Prostate gland (tissue), 2 donors: Measurements from ENCODE around the gene MYH9. TPM values are rescaled to one million over a fixed set of nuclear protein-coding genes. Genes with fewer than 3 reads are reported as not detected.

ENCODE experiments used
- DNase-seq: peaks from one replicate; pipeline ENCODE4 v3.0.0-alpha.2; 2019; ENCODE audit warnings: low spot score
- H3K27ac ChIP-seq, 2 donors: fragments of 200-600 bp; sonication (generic); 2 replicates each; pipeline ENCODE4 v1.5.1; 2017 to 2019
- H3K27me3 ChIP-seq: fragments of 200-600 bp; sonication (generic); replicated peaks from 2 replicates; pipeline ENCODE4 v1.5.1; 2019; ENCODE audit not compliant: insufficient read depth
- H3K36me3 ChIP-seq, 2 donors: fragments of 200-600 bp; sonication (generic); 1 replicate in 1 of 2; 2 replicates in 1 of 2; pipeline versions ENCODE4 v1.5.1 to v1.8.1; 2017 to 2019
- H3K4me1 ChIP-seq: fragments of 200-600 bp; sonication (generic); replicated peaks from 2 replicates; pipeline ENCODE4 v1.5.1; 2019
- H3K4me3 ChIP-seq, 2 donors: fragments of 200-600 bp; sonication (generic); 2 replicates each; pipeline ENCODE4 v1.5.1; 2017 to 2019
- H3K9me3 ChIP-seq: fragments of 200-600 bp; sonication (generic); 2 replicates; pipeline ENCODE4 v1.5.1; 2017
- POLR2A ChIP-seq: fragments of 450-650 bp; IDR thresholded peaks from one replicate; pipeline ENCODE4 v1.6.1; 2016; ENCODE audit warnings: antibody characterized with exemption, mild to moderate bottlenecking
- POLR2AphosphoS5 ChIP-seq: sonication (generic); formaldehyde crosslinking; IDR thresholded peaks from one replicate; pipeline ENCODE4 v1.6.1; 2017; ENCODE audit warnings: antibody characterized with exemption
- WGBS: methylation state at CpG from one replicate; pipeline ENCODE4 v1.1.5; 2018; 5-methylcytosine and 5-hydroxymethylcytosine counted together
- intact Hi-C: fragments of 100-400 bp; cut with DNase I; formaldehyde crosslinking; loops from one replicate; pipeline ENCODE4 v1.14.2; 2022
- total RNA-seq, 2 donors: library from RNA; depleted of rRNA; stranded (reverse); fragments of >200 nt; gene quantifications; one replicate each; pipeline ENCODE4 v1.1.0, GENCODE V29; 2016
- TF ChIP-seq, protein P1 (sequence below), 4 experiments: fragments of 200-600 bp in 2 of 4; fragments of 450-650 bp in 2 of 4; sonication (generic) in 2 of 4; IDR thresholded peaks; 1 replicate in 3 of 4; 2 replicates in 1 of 4; pipeline ENCODE4 v1.5.1; 2016 to 2019; ENCODE audit warnings: antibody characterized with exemption in 4 of 4, mild to moderate bottlenecking in 2 of 4, moderate library complexity in 2 of 4

The MYH9 gene
- total RNA-seq, 2 donors from 2014 or later: 295 to 329 TPM

DNA sequence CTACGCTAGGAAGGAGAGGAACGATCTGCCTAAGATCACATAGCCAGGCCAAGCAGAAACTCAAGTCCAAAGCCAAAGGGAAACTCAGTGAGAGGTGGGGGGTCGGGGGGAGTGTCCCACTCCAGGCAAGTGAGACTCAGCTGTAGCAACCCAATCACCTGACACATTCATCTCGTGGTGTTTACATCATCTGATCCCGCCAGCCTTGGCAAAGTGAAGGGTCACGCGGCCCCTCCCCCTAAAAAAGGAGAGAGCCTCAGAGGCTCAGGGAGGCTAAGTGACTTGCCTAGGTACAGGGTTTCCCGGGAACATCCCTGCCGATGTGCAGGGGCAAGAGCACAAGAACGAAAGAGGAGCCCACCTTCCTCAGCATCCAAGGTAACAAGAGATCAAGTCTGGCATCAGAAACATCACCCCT, 21.5 kb downstream of the MYH9 start:
- Histone ChIP-seq H3K4me1 (peaks cover 77% of the 10 kb centered on the region), H3K36me3 (no peaks in the 10 kb centered on the region), H3K9me3 (no peaks in the 10 kb centered on the region), H3K27ac (peak overlapping the region; percentile 91 to 96), H3K4me3 (no peak overlapping the region), H3K27me3 (no peaks in the 10 kb centered on the region)
- TF ChIP-seq POLR2A: no peak
- TF ChIP-seq POLR2AphosphoS5: peak; percentile 27
- DNase-seq: no peak
- intact Hi-C loops: loop anchor here (5.0 kb wide), 2 partner anchors 34 to 101 kb away; no protein-coding TSS in a partner anchor
- WGBS: 46% methylated on average over 10 of the region's 10 CpGs

DNA sequence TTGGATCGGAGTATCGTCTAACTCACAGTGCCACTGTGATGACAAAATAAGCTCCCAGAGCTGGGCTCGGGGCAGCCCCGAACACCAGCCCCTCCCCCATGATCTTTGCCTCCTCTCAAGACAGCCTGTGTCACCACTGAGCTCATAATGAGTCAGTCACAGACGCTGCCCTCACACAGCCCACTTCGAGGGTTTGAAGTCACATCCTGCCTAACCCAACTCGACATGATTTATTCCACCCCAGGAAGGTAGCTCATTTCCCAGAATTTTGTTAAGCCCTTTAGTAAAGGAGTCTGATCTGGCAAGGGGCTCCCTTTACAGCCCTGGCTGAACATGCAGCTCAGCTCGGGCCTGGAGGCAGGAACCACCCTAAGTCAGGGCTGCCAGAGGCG, 22.8 kb downstream of the MYH9 start:
- H3K9me3 ChIP-seq: no peaks in the 10 kb centered on the region
- intact Hi-C loops: loop anchor here (5.0 kb wide), 2 partner anchors 33 to 102 kb away; no protein-coding TSS in a partner anchor
- H3K27ac ChIP-seq: peak overlapping the region; percentile 91 to 96
- DNase-seq: no peak
- H3K4me3 ChIP-seq: no peak overlapping the region
- peak; percentile 57 for TF ChIP-seq POLR2AphosphoS5
- TF ChIP-seq, protein P1, sequence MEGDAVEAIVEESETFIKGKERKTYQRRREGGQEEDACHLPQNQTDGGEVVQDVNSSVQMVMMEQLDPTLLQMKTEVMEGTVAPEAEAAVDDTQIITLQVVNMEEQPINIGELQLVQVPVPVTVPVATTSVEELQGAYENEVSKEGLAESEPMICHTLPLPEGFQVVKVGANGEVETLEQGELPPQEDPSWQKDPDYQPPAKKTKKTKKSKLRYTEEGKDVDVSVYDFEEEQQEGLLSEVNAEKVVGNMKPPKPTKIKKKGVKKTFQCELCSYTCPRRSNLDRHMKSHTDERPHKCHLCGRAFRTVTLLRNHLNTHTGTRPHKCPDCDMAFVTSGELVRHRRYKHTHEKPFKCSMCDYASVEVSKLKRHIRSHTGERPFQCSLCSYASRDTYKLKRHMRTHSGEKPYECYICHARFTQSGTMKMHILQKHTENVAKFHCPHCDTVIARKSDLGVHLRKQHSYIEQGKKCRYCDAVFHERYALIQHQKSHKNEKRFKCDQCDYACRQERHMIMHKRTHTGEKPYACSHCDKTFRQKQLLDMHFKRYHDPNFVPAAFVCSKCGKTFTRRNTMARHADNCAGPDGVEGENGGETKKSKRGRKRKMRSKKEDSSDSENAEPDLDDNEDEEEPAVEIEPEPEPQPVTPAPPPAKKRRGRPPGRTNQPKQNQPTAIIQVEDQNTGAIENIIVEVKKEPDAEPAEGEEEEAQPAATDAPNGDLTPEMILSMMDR (IDR thresholded peaks at IDR 0.05): no peak
- no peak for TF ChIP-seq POLR2A
- H3K4me1 ChIP-seq: peaks cover 70% of the 10 kb centered on the region
- WGBS: 12% methylated on average over 9 of the region's 9 CpGs
- no peaks in the 10 kb centered on the region for H3K27me3 ChIP-seq
- no peaks in the 10 kb centered on the region for H3K36me3 ChIP-seq

DNA sequence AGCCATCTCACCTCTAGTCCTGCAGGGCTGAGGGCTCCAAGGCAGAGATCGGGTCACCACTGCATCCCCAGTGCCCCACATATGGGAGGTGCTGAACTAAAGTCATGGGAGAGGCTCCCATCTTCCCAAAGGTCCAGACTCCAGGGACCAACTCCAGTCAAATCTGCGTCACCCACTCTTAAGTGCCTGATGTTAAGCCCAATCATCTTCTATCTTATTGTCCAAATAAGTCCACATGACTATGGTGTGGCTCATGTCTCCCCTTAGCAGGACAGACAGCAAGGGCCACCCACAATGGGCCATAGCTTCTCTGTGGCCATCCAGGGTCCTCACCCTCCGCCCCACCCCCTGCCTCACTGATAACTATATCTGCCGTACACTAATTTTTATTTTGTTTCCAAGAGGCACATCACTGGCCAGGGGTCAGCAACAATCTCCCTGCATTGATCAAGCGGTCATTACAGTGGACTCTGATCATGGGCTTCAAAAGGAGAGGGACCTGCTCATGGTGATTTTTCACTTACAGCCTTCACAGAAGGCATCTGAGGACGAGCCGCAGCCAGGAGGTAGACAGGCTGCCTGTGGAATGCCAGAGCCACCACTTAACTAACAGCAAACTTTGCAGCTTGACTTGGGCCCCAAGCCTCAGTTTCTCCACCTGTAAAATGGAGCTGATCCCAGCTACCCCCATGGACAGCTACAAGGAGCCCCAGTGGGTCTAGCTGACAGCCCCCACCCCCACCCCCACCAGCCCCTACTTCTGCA, 23.3 kb downstream of the MYH9 start:
- Histone ChIP-seq H3K4me3 (no peak overlapping the region), H3K4me1 (peaks cover 68% of the 10 kb centered on the region), H3K36me3 (no peaks in the 10 kb centered on the region), H3K27ac (peak overlapping the region; percentile 91 to 96), H3K27me3 (no peaks in the 10 kb centered on the region), H3K9me3 (no peaks in the 10 kb centered on the region)
- WGBS: 82% methylated on average over 7 of the region's 7 CpGs
- TF ChIP-seq POLR2AphosphoS5: no peak
- TF ChIP-seq POLR2A: no peak
- TF ChIP-seq, protein P1 (IDR thresholded peaks at IDR 0.05): no peak
- intact Hi-C loops: loop anchor here (5.0 kb wide), 2 partner anchors 32 to 103 kb away; no protein-coding TSS in a partner anchor
- DNase-seq: no peak

- intact Hi-C loops: no loop called here
- Histone ChIP-seq H3K9me3 (no peaks in the 10 kb centered on the region), H3K27ac (peak overlapping the region; percentile 91 to 96), H3K4me1 (peaks cover 68% of the 10 kb centered on the region), H3K36me3 (no peaks in the 10 kb centered on the region), H3K4me3 (no peak overlapping the region), H3K27me3 (no peaks in the 10 kb centered on the region)
- DNase-seq: no peak
- TF ChIP-seq, protein P1 (IDR thresholded peaks at IDR 0.05): no peak
- TF ChIP-seq POLR2A: peak; percentile 29
- TF ChIP-seq POLR2AphosphoS5: peak; percentile 68
- WGBS: 41% methylated on average over 4 of the region's 4 CpGs
Observed at GRCh38 chr22:36363349-36363981, 24.3 kb downstream of the MYH9 start.

DNA sequence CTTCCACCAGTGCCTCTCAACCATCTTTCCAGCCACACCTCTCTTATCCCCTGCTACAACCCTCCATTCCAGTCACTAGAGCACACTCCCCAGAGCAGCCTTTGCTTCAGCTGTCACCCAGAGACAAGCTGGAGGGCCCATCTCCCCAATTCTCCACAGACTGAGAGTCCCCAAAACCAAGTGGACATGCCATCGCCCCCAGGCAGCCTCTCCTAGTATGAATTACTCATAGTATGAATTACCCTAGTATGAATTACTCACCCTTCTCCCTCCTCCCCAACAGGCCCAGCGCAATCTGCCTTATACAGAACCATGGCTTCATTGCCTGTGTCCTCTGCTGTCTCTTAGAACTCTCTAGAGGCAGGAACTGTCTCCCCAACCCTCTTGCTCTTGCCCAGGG, 24.8 kb downstream of the MYH9 start:
- H3K4me1 ChIP-seq: peaks cover 63% of the 10 kb centered on the region
- no peak for DNase-seq
- no peaks in the 10 kb centered on the region for H3K36me3 ChIP-seq
- intact Hi-C loops: no loop called here
- no peak overlapping the region for H3K4me3 ChIP-seq
- WGBS: 47% methylated on average over 2 of the region's 2 CpGs
- peak overlapping the region; percentile 91 to 96 for H3K27ac ChIP-seq
- H3K9me3 ChIP-seq: no peaks in the 10 kb centered on the region
- no peak for TF ChIP-seq POLR2A
- no peak for TF ChIP-seq POLR2AphosphoS5
- no peaks in the 10 kb centered on the region for H3K27me3 ChIP-seq
